HK-2 (cell line): ENCODE measurements around the gene TRAPPC5.

ENCODE experiments used
- DNase-seq: peaks from one replicate; pipeline ENCODE4 v3.0.0-alpha.2; 2018; ENCODE audit not compliant: unreplicated experiment

Gene TRAPPC5

DNA sequence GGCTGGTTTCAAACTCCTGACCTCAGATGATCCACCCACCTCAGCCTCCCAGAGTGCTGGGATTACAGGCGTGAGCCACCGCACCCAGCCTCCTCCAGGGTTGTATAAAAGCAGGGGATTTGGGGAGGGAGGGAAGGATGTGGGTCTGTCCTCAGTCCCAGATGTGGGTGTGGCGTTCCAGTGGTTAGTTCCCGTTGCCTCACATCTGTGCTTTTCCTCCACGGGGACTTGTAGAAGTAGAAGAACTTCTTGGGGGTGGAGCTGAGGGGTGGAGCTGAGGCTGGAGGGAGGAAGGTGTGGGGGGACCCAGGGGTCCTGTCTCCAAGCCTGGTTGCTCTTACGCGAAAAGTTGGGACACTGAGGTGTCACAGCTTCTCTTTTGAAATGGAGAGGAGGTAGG, 4.3 kb upstream of the TRAPPC5 start:
- no peak for DNase-seq

GRCh38 chr19:7676854-7677253, 3.8 kb upstream of the TRAPPC5 start, which contains the start of gene MCEMP1:
MCEMP1 (plus strand) TSS chr19:7677090; CDS start chr19:7677121, 31 bp downstream.
- no peak for DNase-seq

DNA sequence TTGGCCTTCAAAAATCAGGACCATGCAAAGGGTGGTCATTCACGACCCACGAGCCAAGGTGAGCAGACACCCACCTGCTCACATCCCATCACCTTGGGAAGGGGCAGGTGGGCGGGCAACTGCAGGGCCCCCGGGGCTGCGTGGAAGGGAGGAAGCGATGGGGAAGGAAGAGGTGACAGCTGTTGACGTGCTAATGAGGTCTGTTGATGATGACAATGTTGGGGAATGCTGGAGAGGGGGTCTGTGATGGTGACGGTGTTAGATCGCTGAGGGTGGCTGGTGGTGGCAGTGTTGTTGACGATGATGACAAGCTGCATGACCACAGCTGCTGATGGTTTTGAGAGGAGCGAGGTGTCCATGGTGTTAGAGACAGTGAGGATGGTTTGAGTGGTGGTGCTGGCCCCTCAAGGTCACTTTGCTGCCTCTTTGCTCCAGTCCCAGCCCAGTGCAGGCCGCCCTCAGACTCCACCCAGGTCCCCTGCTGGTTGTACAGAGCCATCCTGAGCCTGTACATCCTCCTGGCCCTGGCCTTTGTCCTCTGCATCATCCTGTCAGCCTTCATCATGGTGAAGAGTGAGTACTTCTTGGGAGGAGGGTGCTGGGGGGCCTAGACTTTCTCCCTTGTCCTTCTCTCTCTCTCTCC, 2.8 kb upstream of the TRAPPC5 start:
- no peak for DNase-seq

DNA sequence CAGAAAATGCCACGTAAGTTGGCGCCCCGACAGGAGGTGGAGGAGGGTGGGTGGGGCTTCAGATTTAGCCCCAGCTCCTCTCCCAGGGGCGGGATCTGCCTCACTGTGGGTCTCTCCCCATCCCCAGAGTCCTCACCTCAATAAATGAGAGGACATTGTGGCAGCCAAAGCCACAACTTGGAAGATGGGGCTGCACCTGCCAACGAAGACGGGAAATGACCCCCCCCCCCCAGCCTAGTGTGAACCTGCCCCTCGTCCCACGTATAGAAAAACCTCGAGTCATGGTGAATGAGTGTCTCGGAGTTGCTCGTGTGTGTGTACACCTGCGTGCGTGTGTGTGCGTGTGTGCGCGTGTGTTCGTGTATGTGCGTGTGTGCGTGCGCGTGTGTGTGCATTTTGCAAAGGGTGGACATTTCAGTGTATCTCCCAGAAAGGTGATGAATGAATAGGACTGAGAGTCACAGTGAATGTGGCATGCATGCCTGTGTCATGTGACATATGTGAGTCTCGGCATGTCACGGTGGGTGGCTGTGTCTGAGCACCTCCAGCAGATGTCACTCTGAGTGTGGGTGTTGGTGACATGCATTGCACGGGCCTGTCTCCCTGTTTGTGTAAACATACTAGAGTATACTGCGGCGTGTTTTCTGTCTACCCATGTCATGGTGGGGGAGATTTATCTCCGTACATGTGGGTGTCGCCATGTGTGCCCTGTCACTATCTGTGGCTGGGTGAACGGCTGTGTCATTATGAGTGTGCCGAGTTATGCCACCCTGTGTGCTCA, 1.5 kb upstream of the TRAPPC5 start:
- DNase-seq, result no peak

DNA sequence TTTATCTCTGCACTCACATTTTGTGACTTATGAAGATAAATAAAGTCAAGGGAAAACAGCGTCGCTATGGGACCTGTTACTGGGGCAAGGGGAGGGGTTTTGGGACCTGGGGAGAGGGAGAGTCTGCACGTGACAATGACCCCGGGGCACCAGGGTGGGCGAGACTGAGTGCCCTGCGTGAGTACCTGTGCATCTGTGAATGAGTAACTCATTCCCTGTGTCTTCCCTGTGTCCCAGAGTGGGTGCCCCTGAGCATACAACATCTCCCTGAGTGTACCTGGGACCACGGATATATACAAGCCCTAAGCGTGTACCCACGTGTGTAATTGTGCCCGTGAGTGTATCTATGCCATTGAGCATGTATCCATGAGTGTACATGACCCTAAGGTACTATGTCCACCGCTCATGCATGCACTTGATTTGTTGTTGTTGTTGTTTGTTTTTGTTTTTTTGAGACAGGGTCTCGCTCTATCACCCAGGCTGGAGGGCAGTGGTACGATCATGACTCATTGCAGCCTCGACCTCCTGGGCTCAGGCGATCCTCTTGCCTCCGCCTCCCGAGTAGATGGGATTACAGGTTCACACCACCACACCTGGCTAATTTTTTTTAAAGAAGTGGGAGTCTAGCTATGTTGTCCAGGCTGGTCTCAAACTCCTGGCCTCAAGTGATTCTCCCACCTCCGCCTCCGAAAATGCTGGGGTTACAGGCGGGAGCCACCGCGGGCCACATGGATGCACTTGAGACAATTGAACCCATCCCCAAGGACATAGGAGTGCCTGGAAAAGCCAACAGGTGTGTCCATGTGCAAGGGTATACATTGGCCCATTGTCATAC, 645 bp upstream of the TRAPPC5 start:
- DNase-seq, result no peak

GRCh38 chr19:7681340-7682174, 924 bp downstream of the TRAPPC5 start:
- peak; percentile 38 for DNase-seq

GRCh38 chr19:7682175-7682855, 1.7 kb downstream of the TRAPPC5 start:
- DNase-seq, result no peak

- DNase-seq, result no peak
Observed at GRCh38 chr19:7685546-7686445, 5.2 kb downstream of the TRAPPC5 start.

DNA sequence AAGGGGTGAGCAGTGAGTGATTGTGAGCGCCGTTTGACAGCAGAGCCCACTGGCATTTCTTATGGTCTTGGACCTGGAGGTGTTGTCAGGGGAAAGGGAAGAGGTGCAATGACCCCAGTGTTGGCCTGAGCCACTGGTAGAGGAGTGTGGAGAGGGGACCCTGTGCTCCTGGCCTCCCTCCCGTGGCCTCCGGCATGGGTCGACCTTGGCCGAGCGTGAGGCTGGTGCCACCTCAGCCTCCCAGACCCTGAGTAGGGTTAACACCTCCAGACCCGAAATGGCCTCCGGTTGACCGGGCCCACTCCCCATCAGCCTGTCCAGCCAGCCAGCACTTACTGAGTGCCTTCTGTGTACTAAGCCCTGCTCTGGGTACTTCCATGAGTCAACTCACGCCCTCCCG, 6.5 kb downstream of the TRAPPC5 start:
- DNase-seq, result no peak

DNA sequence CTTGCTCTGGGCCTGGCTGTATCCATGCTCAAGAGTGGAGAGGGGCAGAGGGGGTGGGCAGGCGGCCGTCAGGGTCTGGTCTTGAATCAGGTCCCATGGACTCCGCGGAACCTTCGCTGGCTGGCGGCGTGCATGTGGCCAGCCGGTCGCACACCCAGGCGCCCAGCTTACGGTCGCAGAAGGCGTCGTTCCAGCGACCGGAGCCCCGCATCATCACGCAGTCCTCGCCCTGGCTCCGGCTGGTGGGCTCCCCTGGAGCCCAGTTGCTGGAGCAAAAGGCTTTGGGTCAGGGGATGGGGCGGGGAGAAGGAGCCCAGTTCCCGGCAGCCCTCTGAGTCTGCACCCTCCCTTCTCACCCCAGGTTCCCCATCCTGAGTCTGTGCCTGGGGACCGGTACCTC, 8.5 kb downstream of the TRAPPC5 start:
- DNase-seq, result no peak

GRCh38 chr19:7690779-7691258, 10.2 kb downstream of the TRAPPC5 start:
- DNase-seq, result no peak

GRCh38 chr19:7691497-7691896, 10.9 kb downstream of the TRAPPC5 start:
- DNase-seq, result no peak

DNA sequence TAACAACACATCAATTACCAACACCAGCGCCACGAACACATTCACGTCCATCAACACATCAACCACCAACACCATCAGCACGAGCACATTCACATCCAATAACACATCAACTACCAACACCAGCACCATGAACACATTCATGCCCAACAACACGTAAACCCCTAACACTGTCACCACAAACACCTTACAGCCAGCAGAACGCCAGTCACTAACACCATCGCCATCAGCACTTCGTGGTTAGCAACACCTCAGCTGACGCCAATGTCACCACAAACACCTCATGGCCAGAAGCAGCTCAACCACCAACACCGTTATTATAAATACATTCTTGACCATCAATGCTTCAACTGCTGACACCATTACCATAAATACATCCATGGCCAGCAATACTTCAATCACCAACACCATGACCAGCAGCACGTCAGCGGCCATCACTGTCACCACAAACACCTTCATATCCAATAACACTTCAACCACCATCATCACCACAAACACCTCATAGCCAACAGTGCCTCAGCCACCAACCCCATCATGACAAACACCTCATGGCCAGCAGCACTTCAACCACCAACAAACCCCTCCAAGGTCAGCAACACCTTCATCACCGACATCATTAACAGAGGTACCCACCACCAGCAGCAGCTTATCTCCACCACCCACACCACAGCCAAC, 11.9 kb downstream of the TRAPPC5 start:
- no peak for DNase-seq

- DNase-seq, result no peak
Observed at GRCh38 chr19:7694499-7694898, 13.9 kb downstream of the TRAPPC5 start.

DNA sequence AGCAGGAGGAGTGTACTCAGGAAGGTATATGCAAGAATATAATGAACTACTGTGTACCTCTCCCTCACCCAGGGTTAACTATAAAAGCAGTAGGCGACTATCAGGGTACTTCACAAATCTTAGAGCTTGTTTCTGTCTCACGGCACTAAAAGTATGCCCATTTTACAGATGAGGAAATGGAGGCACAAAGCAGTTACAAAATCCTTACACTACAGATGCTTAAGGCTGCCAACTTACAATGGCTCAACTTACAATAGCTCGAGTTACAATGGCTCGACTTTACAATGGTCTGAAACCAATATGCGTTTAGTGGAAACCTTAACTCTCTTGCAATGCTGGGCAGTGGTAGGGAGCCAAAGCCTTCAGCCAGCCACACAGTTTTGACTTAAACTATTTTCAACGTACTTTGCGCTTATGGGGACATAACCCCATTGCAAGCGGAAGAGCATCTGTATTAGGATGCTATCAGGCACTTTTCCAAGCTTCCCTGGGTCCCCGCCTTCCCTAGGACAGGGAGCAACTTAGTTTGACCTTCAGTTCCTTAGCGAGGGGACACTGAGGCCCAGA, 17.2 kb downstream of the TRAPPC5 start:
- DNase-seq, result no peak

DNA sequence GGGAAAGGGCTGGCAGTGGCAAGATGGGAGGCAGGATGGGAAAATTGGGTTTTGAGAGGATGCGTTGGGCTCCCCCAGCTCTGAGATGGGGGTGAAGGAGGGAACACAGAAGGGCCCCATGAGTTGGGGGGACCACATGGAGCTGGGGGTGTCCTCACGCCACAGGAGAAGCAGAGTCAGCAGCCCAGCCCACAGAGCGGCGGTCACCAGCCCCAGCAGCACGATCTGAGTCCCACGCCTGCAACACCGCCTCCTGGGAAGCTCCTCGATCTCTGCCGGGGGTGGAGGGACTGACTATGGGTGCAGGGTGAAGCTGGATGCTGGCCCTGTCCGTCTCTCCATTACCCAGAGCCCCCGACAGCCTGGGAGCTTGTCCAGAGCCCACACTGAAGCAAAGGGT, 17.9 kb downstream of the TRAPPC5 start:
- DNase-seq, result no peak

DNA sequence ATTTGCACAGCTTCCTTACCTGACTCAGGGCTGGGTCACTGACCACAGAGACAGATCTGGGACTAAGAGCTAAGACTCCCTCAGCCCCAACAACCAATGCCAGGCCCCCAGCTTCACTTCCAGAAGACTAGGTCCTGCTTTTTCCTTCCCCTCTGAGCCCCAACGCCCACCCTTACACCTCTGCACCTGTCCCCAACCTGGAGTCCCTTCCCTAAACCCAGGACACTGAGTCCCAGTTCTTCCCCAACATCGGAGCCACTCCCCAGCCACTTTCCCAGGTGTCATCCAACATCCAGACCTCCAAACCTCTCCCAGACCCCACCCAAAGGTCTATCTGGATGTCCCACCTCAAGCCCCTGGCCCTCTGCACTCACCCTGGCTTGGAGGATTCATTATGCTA, 18.4 kb downstream of the TRAPPC5 start:
- no peak for DNase-seq

- DNase-seq, result no peak
Observed at GRCh38 chr19:7699417-7700401, 19.1 kb downstream of the TRAPPC5 start.
